HG03378 (cell line): ENCODE measurements around the gene KRTAP10-6.
"Not testable (repeated sequence)": the region's sequence is repeated elsewhere in the genome, so short reads cannot be mapped to it uniquely, and the experiment has no call there.

ENCODE experiments used
- ATAC-seq: cut with Tn5 transposase; IDR thresholded peaks from one replicate; pipeline ENCODE4 v1.9.1; 2021; ENCODE audit warnings: mild to moderate bottlenecking, moderate library complexity; ENCODE audit not compliant: unreplicated experiment

Gene KRTAP10-6

GRCh38 chr21:44592446-44593311 lies at the start of gene KRTAP10-6:
Gene KRTAP10-6 (minus strand): TSS chr21:44592505. CDS start chr21:44592484, 21 bp downstream.
- no peak for ATAC-seq

GRCh38 chr21:44640761-44641160 lies 48.5 kb upstream of the KRTAP10-6 start:
- ATAC-seq, result no peak

GRCh38 chr21:44639331-44639655 lies 47.0 kb upstream of the KRTAP10-6 start:
- ATAC-seq, result no peak

- not testable (repeated sequence) for ATAC-seq
Observed at GRCh38 chr21:44638506-44639330, 46.4 kb upstream of the KRTAP10-6 start.

GRCh38 chr21:44637851-44638348 lies 45.6 kb upstream of the KRTAP10-6 start:
- ATAC-seq, result not testable (repeated sequence)

- no peak for ATAC-seq
Observed at GRCh38 chr21:44637018-44637850, 44.9 kb upstream of the KRTAP10-6 start, which contains the start of gene KRTAP10-10. Gene KRTAP10-10 (plus strand): TSS chr21:44637356. CDS start chr21:44637418, 62 bp downstream.

DNA sequence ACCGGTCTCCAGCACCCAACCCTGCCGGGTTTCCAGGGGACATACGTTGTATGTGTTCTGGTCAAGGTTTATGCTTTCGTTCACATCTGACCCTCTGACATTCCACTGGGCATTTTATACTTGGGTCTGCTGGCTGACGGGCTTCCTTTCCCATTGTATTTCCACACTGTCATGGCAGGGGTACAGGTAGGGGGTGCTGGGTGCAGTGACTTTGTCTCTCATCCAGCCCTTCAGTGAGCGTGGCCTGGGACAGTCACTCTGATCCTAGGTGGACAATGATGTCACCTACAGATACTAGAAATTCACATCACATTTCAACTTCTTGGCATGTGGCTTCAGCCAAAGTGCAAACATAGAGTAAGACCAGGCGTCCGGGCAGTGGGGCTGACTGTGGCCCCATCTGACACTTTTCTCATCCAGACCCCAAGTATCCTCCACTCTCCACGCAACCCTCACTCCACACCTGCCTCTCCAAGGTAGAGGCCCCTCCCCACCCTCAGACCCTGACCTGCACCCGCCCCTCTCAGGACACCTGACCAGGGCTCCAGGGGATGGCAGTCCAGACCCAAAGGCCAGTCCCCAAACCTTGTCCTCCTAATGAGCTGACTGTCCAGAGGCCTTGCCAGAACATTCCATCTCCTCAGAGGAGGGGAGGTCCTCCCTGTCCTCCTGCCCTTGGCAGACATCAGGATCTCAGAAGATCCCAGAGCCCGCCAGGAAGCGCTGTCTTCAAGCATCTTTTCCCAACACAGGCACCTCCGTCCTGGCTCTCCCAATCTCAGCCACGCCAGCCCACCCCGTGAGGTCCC lies 44.1 kb upstream of the KRTAP10-6 start:
- no peak for ATAC-seq

DNA sequence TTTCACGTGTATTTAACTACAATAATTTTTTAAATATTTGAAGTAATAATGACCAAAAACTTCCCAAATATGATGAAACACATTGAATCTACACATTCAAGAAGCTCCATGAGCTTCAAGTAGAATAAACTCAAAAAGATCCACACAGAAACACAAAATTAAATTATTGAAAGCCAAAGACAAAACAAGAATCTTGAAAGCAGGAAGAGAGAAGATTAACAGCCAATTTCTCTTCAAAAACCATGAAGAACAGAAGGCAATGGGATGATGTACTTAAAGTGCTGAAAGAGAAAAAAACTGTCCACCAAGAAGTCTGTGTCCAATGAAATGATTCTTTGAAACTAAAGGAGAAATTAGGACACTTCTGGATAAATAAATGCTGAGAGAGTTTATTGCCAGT lies 39.8 kb upstream of the KRTAP10-6 start:
- ATAC-seq, result no peak

GRCh38 chr21:44630440-44630839 lies 38.1 kb upstream of the KRTAP10-6 start:
- no peak for ATAC-seq

- ATAC-seq, result no peak
Observed at GRCh38 chr21:44628707-44629391, 36.5 kb upstream of the KRTAP10-6 start.

DNA sequence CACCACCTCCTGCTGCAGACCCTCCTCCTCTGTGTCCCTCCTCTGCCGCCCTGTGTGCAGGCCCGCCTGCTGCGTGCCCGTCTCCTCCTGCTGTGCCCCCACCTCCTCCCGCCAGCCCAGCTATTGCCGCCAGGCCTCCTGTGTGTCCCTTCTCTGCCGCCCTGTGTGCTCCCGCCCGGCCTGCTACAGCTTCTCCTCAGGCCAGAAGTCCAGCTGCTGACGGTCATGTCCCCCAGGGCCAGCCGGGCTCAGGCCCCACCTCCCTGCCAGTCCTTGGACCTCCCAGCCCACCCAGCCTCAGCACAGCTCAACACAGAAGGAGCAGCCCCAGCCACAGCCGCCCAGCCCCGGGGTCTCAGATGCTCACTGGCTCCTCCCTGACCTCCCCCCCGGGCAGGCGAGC lies 35.5 kb upstream of the KRTAP10-6 start:
- not testable (repeated sequence) for ATAC-seq

- not testable (repeated sequence) for ATAC-seq
Observed at GRCh38 chr21:44627181-44627822, 35.0 kb upstream of the KRTAP10-6 start.

- ATAC-seq, result no peak
Observed at GRCh38 chr21:44626673-44627143, 34.4 kb upstream of the KRTAP10-6 start, which contains the start of gene KRTAP10-9. Gene KRTAP10-9 (plus strand): TSS chr21:44627093. CDS start chr21:44627172, 79 bp downstream.

- no peak for ATAC-seq
Observed at GRCh38 chr21:44626262-44626661, 34.0 kb upstream of the KRTAP10-6 start.

GRCh38 chr21:44625756-44626155 lies 33.5 kb upstream of the KRTAP10-6 start:
- no peak for ATAC-seq

GRCh38 chr21:44623575-44623974 lies 31.3 kb upstream of the KRTAP10-6 start:
- ATAC-seq, result no peak

DNA sequence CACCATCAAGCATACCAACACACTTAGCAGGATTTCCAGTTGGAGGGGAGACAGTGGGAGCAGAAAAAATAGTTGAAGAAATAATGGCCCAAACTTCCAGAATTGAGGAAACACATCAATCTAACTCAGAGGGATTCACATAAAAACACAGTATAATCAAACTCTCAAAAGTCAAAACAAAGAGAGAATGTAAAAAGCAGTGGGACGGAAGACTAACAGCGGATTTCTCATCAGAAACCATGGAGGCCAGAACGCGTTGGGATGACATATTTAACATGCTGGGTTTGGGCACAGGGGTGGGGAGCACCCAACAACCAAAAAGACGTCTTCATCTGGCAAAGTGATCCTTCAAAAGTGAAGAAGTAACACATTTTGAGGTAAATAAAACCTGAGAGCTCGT lies 27.6 kb upstream of the KRTAP10-6 start:
- no peak for ATAC-seq

- ATAC-seq, result no peak
Observed at GRCh38 chr21:44618909-44619308, 26.6 kb upstream of the KRTAP10-6 start.

DNA sequence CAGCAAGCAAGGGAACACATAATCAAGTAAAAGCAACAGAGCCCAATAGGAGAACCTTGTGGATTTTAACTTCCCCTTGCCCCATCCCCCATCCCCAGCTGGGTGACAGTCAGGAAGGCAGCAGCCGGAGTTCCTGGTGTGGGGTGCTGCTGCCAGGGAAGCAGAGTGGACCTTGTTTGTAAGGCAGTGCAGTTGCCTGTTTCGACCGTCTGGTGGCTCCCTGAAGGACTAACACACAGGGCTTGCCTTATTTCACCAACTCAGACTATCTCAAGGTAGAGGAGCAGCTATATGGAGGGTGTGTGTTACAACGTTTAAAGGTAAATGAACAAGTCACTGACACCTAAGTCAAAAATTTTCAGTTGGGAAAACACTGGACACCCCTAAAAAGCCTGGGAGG lies 26.2 kb upstream of the KRTAP10-6 start:
- no peak for ATAC-seq
